HEK293 (cell line): ENCODE data around the gene TMEM123.

Source experiments
- CTCF ChIA-PET: fragments of 350-600 bp; formaldehyde crosslinking; extraction: SDS; loops from one replicate; lab custom pipeline; 2021; ENCODE audit warnings: antibody characterized with exemption; lab: Yijun Ruan, JAX
- POLR2A ChIA-PET: fragments of 300-600 bp; formaldehyde crosslinking; extraction: SDS; loops from one replicate; lab custom pipeline; 2020; ENCODE audit warnings: antibody characterized with exemption, inconsistent platforms; lab: Yijun Ruan, JAX
- H3K27ac ChIP-seq: fragments of 200-500 bp; sonication (Bioruptor generic); 2 replicates; pipeline ENCODE4 v1.5.1; 2014; ENCODE audit warnings: low read depth, low read length, control low read depth, inconsistent platforms; ENCODE audit errors: extremely low read depth
- H3K36me3 ChIP-seq, 2 experiments: fragments of 200-500 bp in 1 of 2; sonication (Bioruptor generic) in 1 of 2; 1 replicate in 1 of 2; 2 replicates in 1 of 2; pipeline ENCODE4 v1.5.1; 2014 to 2017; ENCODE audit warnings: inconsistent platforms in 2 of 2, low read length in 2 of 2; ENCODE audit not compliant: control insufficient read depth in 2 of 2, insufficient read depth in 1 of 2
- H3K4me1 ChIP-seq: fragments of 200-500 bp; sonication (Bioruptor generic); 2 replicates; pipeline ENCODE4 v1.5.1; 2014; ENCODE audit warnings: mild to moderate bottlenecking, low read length, inconsistent platforms; ENCODE audit not compliant: control insufficient read depth, insufficient read depth
- H3K4me3 ChIP-seq: 2 replicates; pipeline ENCODE4 v1.5.1; 2011; ENCODE audit warnings: low read depth, mild to moderate bottlenecking, control low read depth, low read length, moderate library complexity
- H3K9me3 ChIP-seq: fragments of 200-500 bp; sonication (Bioruptor generic); 2 replicates; pipeline ENCODE4 v1.5.1; 2014; ENCODE audit warnings: low read depth, low read length, inconsistent platforms; ENCODE audit not compliant: control insufficient read depth, insufficient read depth
- AEBP2 ChIP-seq: fragments of 450-650 bp; formaldehyde crosslinking; IDR thresholded peaks from 2 replicates; pipeline ENCODE4 v1.5.1; 2016; ENCODE audit warnings: missing biosample characterization, missing genetic modification characterization, borderline replicate concordance
- BCL11B ChIP-seq: fragments of 450-650 bp; formaldehyde crosslinking; IDR thresholded peaks from 2 replicates; pipeline ENCODE4 v1.5.1; 2016; ENCODE audit warnings: low read depth, missing biosample characterization, missing genetic modification characterization
- KLF1 ChIP-seq: fragments of 450-650 bp; formaldehyde crosslinking; IDR thresholded peaks from 2 replicates; pipeline ENCODE4 v1.5.1; 2016; ENCODE audit warnings: missing biosample characterization, missing genetic modification characterization
- KLF17 ChIP-seq: fragments of 450-650 bp; formaldehyde crosslinking; IDR thresholded peaks from 2 replicates; pipeline ENCODE4 v1.5.1; 2016; ENCODE audit warnings: missing biosample characterization, missing genetic modification characterization
- PATZ1 ChIP-seq: fragments of 450-650 bp; formaldehyde crosslinking; IDR thresholded peaks from 2 replicates; pipeline ENCODE4 v1.5.1; 2016; ENCODE audit warnings: missing biosample characterization, missing genetic modification characterization
- SETDB1 ChIP-seq: IDR thresholded peaks from one replicate; pipeline ENCODE4 v1.6.1; 2017; ENCODE audit warnings: mild to moderate bottlenecking, low read length, moderate library complexity, mixed read lengths; ENCODE audit not compliant: insufficient read length
- SP7 ChIP-seq: fragments of 450-650 bp; formaldehyde crosslinking; IDR thresholded peaks from 2 replicates; pipeline ENCODE4 v1.5.1; 2016; ENCODE audit warnings: missing biosample characterization, missing genetic modification characterization
- YY2 ChIP-seq: fragments of 450-650 bp; formaldehyde crosslinking; IDR thresholded peaks from 2 replicates; pipeline ENCODE4 v1.5.1; 2016; ENCODE audit warnings: missing biosample characterization, missing genetic modification characterization
- ZBTB21 ChIP-seq: fragments of 450-650 bp; formaldehyde crosslinking; IDR thresholded peaks from 2 replicates; pipeline ENCODE4 v1.5.1; 2017; ENCODE audit warnings: missing biosample characterization, missing genetic modification characterization
- ZNF112 ChIP-seq: fragments of 450-650 bp; formaldehyde crosslinking; IDR thresholded peaks from 2 replicates; pipeline ENCODE4 v1.5.0; 2017; ENCODE audit warnings: missing biosample characterization, missing genetic modification characterization
- ZNF18 ChIP-seq: fragments of 450-650 bp; formaldehyde crosslinking; IDR thresholded peaks from 2 replicates; pipeline ENCODE4 v1.5.1; 2016; ENCODE audit warnings: missing biosample characterization, missing genetic modification characterization
- ZNF37A ChIP-seq: fragments of 450-650 bp; IDR thresholded peaks from 2 replicates; pipeline ENCODE4 v1.5.1; 2018; ENCODE audit warnings: missing biosample characterization, missing genetic modification characterization
- ZNF549 ChIP-seq: fragments of 450-650 bp; IDR thresholded peaks from 2 replicates; pipeline ENCODE4 v1.5.1; 2018; ENCODE audit warnings: missing biosample characterization, missing genetic modification characterization, mild to moderate bottlenecking, inconsistent platforms, moderate library complexity
- ZNF555 ChIP-seq: fragments of 450-650 bp; formaldehyde crosslinking; conservative IDR thresholded peaks from 2 replicates; pipeline ENCODE4 v1.5.1; 2017; ENCODE audit warnings: missing biosample characterization, mild to moderate bottlenecking, missing genetic modification characterization, inconsistent platforms
- ZNF624 ChIP-seq: fragments of 450-650 bp; formaldehyde crosslinking; IDR thresholded peaks from 2 replicates; pipeline ENCODE4 v1.5.1; 2017; ENCODE audit warnings: missing biosample characterization, missing genetic modification characterization
- ZNF664 ChIP-seq: fragments of 450-650 bp; formaldehyde crosslinking; IDR thresholded peaks from 2 replicates; pipeline ENCODE4 v1.5.1; 2016; ENCODE audit warnings: missing biosample characterization, missing genetic modification characterization
- ZNF692 ChIP-seq: fragments of 450-650 bp; formaldehyde crosslinking; IDR thresholded peaks from 2 replicates; pipeline ENCODE4 v1.5.1; 2016; ENCODE audit warnings: missing biosample characterization, missing genetic modification characterization
- ZNF76 ChIP-seq: fragments of 450-650 bp; formaldehyde crosslinking; IDR thresholded peaks from 2 replicates; pipeline ENCODE4; 2016; ENCODE audit warnings: low read depth, missing biosample characterization, missing genetic modification characterization, borderline replicate concordance
- ZNF768 ChIP-seq: fragments of 450-650 bp; formaldehyde crosslinking; IDR thresholded peaks from 2 replicates; pipeline ENCODE4 v1.5.1; 2018; ENCODE audit warnings: missing biosample characterization, mild to moderate bottlenecking, missing genetic modification characterization
- ZNF830 ChIP-seq: fragments of 450-650 bp; IDR thresholded peaks from 2 replicates; pipeline ENCODE4 v1.5.0; 2018; ENCODE audit warnings: missing biosample characterization, missing genetic modification characterization, low read depth, mild to moderate bottlenecking, moderate library complexity

The TMEM123 gene

GRCh38 chr11:102415304-102415916 lies 37.2 kb downstream of the TMEM123 start:
- ChIA-PET CTCF (interaction anchor here (1.2 kb wide), 1 partner anchor 197 kb away, joined by 3 read pairs; no protein-coding TSS in a partner anchor), POLR2A (no interaction called here)
- no peak overlapping the region for H3K4me3 ChIP-seq
- peaks cover 0 to 6% of the 10 kb centered on the region in 2 experiments; a peak in 1 of 3 replicates for H3K36me3 ChIP-seq
- no peaks in the 10 kb centered on the region for H3K9me3 ChIP-seq
- no peak overlapping the region for H3K27ac ChIP-seq
- 0 out of 2 replicates have a peak, but pooled peaks cover 2% of the 10 kb centered on the region for H3K4me1 ChIP-seq
- TF ChIP-seq AEBP2 (tag by site-specific recombination) (no peak), SETDB1 (no peak), ZNF549 (tag by site-specific recombination) (no peak), ZNF624 (tag by site-specific recombination) (no peak), SP7 (no peak), YY2 (tag by site-specific recombination) (no peak), KLF17 (tag by site-specific recombination) (no peak), ZNF768 (tag by site-specific recombination) (no peak), ZNF664 (tag by site-specific recombination) (no peak)

GRCh38 chr11:102414559-102414958 lies 38.0 kb downstream of the TMEM123 start:
- Histone ChIP-seq H3K9me3 (no peaks in the 10 kb centered on the region), H3K4me1 (0 out of 2 replicates have a peak, but pooled peaks cover 2% of the 10 kb centered on the region), H3K36me3 (peaks cover 0 to 6% of the 10 kb centered on the region in 2 experiments; a peak in 1 of 3 replicates)
- CTCF ChIA-PET, result interaction anchor here (1.1 kb wide), 1 partner anchor 24 kb away, joined by 4 read pairs; no protein-coding TSS in a partner anchor
- TF ChIP-seq KLF1 (no peak), ZNF112 (tag by site-specific recombination) (no peak), ZBTB21 (tag by site-specific recombination) (no peak), ZNF830 (tag by site-specific recombination) (no peak)
- TF ChIP-seq, all 188 proteins: peak for 0
- H3K4me3 ChIP-seq, result no peak overlapping the region
- POLR2A ChIA-PET, result no interaction called here
- no peak overlapping the region for H3K27ac ChIP-seq

GRCh38 chr11:102413497-102413896 lies 39.1 kb downstream of the TMEM123 start:
- TF ChIP-seq ZNF18, result no peak
- no peak for TF ChIP-seq ZNF692 (tag by site-specific recombination)
- no peak for TF ChIP-seq PATZ1 (tag by site-specific recombination)
- TF ChIP-seq BCL11B (tag by site-specific recombination), result no peak
- TF ChIP-seq ZNF555, result no peak
- no peak for TF ChIP-seq SP7
- no peak for TF ChIP-seq ZNF76 (tag by site-specific recombination)
- no peak for TF ChIP-seq ZNF37A (tag by site-specific recombination)
- H3K9me3 ChIP-seq, result no peaks in the 10 kb centered on the region
- ChIA-PET POLR2A (no interaction called here), CTCF (interaction anchor here (0.7 kb wide), 1 partner anchor 23 kb away, joined by 3 read pairs; no protein-coding TSS in a partner anchor)
- 0 out of 2 replicates have a peak, but pooled peaks cover 2% of the 10 kb centered on the region for H3K4me1 ChIP-seq
- no peak overlapping the region for H3K27ac ChIP-seq
- H3K4me3 ChIP-seq, result no peak overlapping the region
- H3K36me3 ChIP-seq, result no peaks in the 10 kb centered on the region
